Osteocyte (in vitro differentiated cells): ENCODE data around the gene MFSD11. TPM values are rescaled to one million over a fixed set of nuclear protein-coding genes. Genes with fewer than 3 reads are reported as not detected.

Experiments
- DNase-seq: peaks from one replicate; pipeline ENCODE4 v3.0.0; 2021; ENCODE audit warnings: mixed read lengths; ENCODE audit not compliant: unreplicated experiment; ENCODE audit errors: extremely low spot score
- H3K27ac Mint-ChIP-seq: one replicate; pipeline ENCODE4 v1.8.0; 2021; ENCODE audit warnings: mild to moderate bottlenecking, mixed read lengths; ENCODE audit not compliant: unreplicated experiment
- H3K27me3 Mint-ChIP-seq: one replicate; pipeline ENCODE4 v1.8.0; 2021; ENCODE audit warnings: mixed read lengths; ENCODE audit not compliant: unreplicated experiment
- H3K36me3 Mint-ChIP-seq: one replicate; pipeline ENCODE4 v1.8.0; 2021; ENCODE audit warnings: mixed read lengths; ENCODE audit not compliant: unreplicated experiment
- H3K4me1 Mint-ChIP-seq: one replicate; pipeline ENCODE4 v1.8.0; 2021; ENCODE audit warnings: mixed read lengths; ENCODE audit not compliant: unreplicated experiment
- H3K4me3 Mint-ChIP-seq: one replicate; pipeline ENCODE4 v1.8.0; 2021; ENCODE audit warnings: mild to moderate bottlenecking, moderate library complexity, mixed read lengths; ENCODE audit not compliant: unreplicated experiment
- H3K9me3 Mint-ChIP-seq: one replicate; pipeline ENCODE4 v1.8.0; 2021; ENCODE audit warnings: mixed read lengths; ENCODE audit not compliant: unreplicated experiment
- total RNA-seq: library from RNA; stranded (reverse); gene quantifications from 2 replicates; pipeline ENCODE4 v1.2.1, GENCODE V29; 2021
- TF ChIP-seq, protein P1 (sequence below): fragments of 200-600 bp; sonication (generic); IDR thresholded peaks from 2 replicates; pipeline ENCODE4 v1.5.0; 2021; ENCODE audit warnings: antibody characterized with exemption, mild to moderate bottlenecking, moderate library complexity

Gene MFSD11
- total RNA-seq, 1 donor from 2014 or later, result 33.0 TPM

GRCh38 chr17:76791053-76791980 is 53.4 kb downstream of the MFSD11 start:
- peaks cover 22% of the 10 kb centered on the region for H3K4me1 Mint-ChIP-seq
- TF ChIP-seq, protein P1, sequence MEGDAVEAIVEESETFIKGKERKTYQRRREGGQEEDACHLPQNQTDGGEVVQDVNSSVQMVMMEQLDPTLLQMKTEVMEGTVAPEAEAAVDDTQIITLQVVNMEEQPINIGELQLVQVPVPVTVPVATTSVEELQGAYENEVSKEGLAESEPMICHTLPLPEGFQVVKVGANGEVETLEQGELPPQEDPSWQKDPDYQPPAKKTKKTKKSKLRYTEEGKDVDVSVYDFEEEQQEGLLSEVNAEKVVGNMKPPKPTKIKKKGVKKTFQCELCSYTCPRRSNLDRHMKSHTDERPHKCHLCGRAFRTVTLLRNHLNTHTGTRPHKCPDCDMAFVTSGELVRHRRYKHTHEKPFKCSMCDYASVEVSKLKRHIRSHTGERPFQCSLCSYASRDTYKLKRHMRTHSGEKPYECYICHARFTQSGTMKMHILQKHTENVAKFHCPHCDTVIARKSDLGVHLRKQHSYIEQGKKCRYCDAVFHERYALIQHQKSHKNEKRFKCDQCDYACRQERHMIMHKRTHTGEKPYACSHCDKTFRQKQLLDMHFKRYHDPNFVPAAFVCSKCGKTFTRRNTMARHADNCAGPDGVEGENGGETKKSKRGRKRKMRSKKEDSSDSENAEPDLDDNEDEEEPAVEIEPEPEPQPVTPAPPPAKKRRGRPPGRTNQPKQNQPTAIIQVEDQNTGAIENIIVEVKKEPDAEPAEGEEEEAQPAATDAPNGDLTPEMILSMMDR, result no peak
- peak overlapping the region; percentile 83 for H3K27ac Mint-ChIP-seq
- H3K27me3 Mint-ChIP-seq, result no peaks in the 10 kb centered on the region
- no peaks in the 10 kb centered on the region for H3K36me3 Mint-ChIP-seq
- peak overlapping the region; percentile 66 for H3K4me3 Mint-ChIP-seq
- no peak for DNase-seq
- H3K9me3 Mint-ChIP-seq, result no peaks in the 10 kb centered on the region

DNA sequence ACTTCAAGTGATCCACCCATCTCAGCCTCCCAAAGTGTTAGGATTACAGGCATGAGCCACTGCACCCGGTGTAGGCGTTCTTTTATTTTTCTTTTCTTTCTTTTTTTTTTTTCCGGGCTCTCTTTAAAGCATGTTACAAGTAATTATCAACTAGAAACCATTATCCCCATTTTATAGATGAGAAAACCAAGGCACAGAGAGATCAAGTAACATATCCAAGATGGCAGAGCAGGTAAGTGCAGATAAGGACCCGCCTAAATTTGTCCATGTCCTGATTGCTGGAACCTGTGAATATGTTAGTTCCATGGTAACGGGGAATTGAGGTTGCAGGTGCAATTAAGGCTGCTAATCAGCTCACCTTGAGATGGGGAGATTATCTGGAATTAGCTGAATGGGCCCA is 54.4 kb downstream of the MFSD11 start:
- no peaks in the 10 kb centered on the region for H3K9me3 Mint-ChIP-seq
- no peak overlapping the region for H3K27ac Mint-ChIP-seq
- H3K27me3 Mint-ChIP-seq, result no peaks in the 10 kb centered on the region
- peaks cover 22% of the 10 kb centered on the region for H3K4me1 Mint-ChIP-seq
- DNase-seq, result no peak
- no peak overlapping the region for H3K4me3 Mint-ChIP-seq
- H3K36me3 Mint-ChIP-seq, result no peaks in the 10 kb centered on the region
- TF ChIP-seq, protein P1, result no peak

GRCh38 chr17:76793775-76794174 is 55.9 kb downstream of the MFSD11 start:
- H3K9me3 Mint-ChIP-seq, result no peaks in the 10 kb centered on the region
- H3K36me3 Mint-ChIP-seq, result no peaks in the 10 kb centered on the region
- H3K4me1 Mint-ChIP-seq, result peaks cover 19% of the 10 kb centered on the region
- no peak for DNase-seq
- no peak overlapping the region for H3K27ac Mint-ChIP-seq
- TF ChIP-seq, protein P1, result peak; percentile 28
- H3K27me3 Mint-ChIP-seq, result no peaks in the 10 kb centered on the region
- H3K4me3 Mint-ChIP-seq, result no peak overlapping the region

- TF ChIP-seq, protein P1, result no peak
Measured at GRCh38 chr17:76796081-76796480, 58.2 kb downstream of the MFSD11 start.

GRCh38 chr17:76797241-76797840 is 59.4 kb downstream of the MFSD11 start:
- Mint-ChIP-seq H3K27me3 (no peaks in the 10 kb centered on the region), H3K4me3 (no peak overlapping the region), H3K9me3 (no peaks in the 10 kb centered on the region), H3K4me1 (no peaks in the 10 kb centered on the region), H3K27ac (no peak overlapping the region), H3K36me3 (no peaks in the 10 kb centered on the region)
- DNase-seq, result no peak
- TF ChIP-seq, protein P1, result no peak

More at GRCh38 chr17:76796081-76796480, 58.2 kb downstream of the MFSD11 start:
- Mint-ChIP-seq H3K27ac (no peak overlapping the region), H3K4me1 (peaks cover 9% of the 10 kb centered on the region), H3K27me3 (no peaks in the 10 kb centered on the region), H3K36me3 (no peaks in the 10 kb centered on the region), H3K9me3 (no peaks in the 10 kb centered on the region), H3K4me3 (no peak overlapping the region)
- no peak for DNase-seq
